AG09309 (cell line): ENCODE data around the gene KAT5.
"Not testable (repeated sequence)": the region's sequence is repeated elsewhere in the genome, so short reads cannot be mapped to it uniquely, and the experiment has no call there.

Experiments
- DNase-seq: peaks from one replicate; pipeline ENCODE4 v3.0.0-alpha.2; 2010; ENCODE audit warnings: low read depth
- H3K4me3 ChIP-seq: 2 replicates; pipeline ENCODE4 v1.5.1; 2011; ENCODE audit warnings: mild to moderate bottlenecking, low read depth, low read length, moderate library complexity; ENCODE audit not compliant: control insufficient read depth
- CTCF ChIP-seq: IDR thresholded peaks from 2 replicates; pipeline ENCODE4 v1.5.1; 2011; ENCODE audit warnings: mild to moderate bottlenecking, low read depth, low read length, inconsistent platforms; ENCODE audit not compliant: insufficient read depth, control insufficient read depth; ENCODE audit errors: missing control alignments

KAT5 gene

GRCh38 chr11:65742353-65742752, 30.3 kb downstream of the KAT5 start:
- no peak for DNase-seq
- no peak overlapping the region for H3K4me3 ChIP-seq
- TF ChIP-seq CTCF, result no peak

GRCh38 chr11:65743681-65744025, 31.6 kb downstream of the KAT5 start:
- TF ChIP-seq CTCF, result no peak
- H3K4me3 ChIP-seq, result no peak overlapping the region
- DNase-seq, result no peak

- no peak for DNase-seq
- TF ChIP-seq CTCF, result peak; percentile 62
- no peak overlapping the region for H3K4me3 ChIP-seq
Measured at GRCh38 chr11:65744026-65744698, 32.1 kb downstream of the KAT5 start.

GRCh38 chr11:65744699-65745042, 32.6 kb downstream of the KAT5 start:
- DNase-seq, result no peak
- TF ChIP-seq CTCF, result no peak
- H3K4me3 ChIP-seq, result no peak overlapping the region

GRCh38 chr11:65745049-65745448, 33.0 kb downstream of the KAT5 start:
- no peak overlapping the region for H3K4me3 ChIP-seq
- no peak for TF ChIP-seq CTCF
- no peak for DNase-seq

- not testable (repeated sequence) for H3K4me3 ChIP-seq, DNase-seq
Measured at GRCh38 chr11:65762169-65762568, 50.1 kb downstream of the KAT5 start.

- not testable (repeated sequence) for H3K4me3 ChIP-seq
Measured at GRCh38 chr11:65762816-65763215, 50.8 kb downstream of the KAT5 start.

GRCh38 chr11:65764434-65764833, 52.4 kb downstream of the KAT5 start:
- no peak for TF ChIP-seq CTCF
- H3K4me3 ChIP-seq, result no peak overlapping the region
- no peak for DNase-seq

More at GRCh38 chr11:65762816-65763215, 50.8 kb downstream of the KAT5 start:
- DNase-seq, result not testable (repeated sequence)
